Glutamatergic neuron (in vitro differentiated cells): ENCODE data around the gene TBC1D14. TPM values are rescaled to one million over a fixed set of nuclear protein-coding genes. Genes with fewer than 3 reads are reported as not detected.

Experiments
- DNase-seq: peaks from one replicate; pipeline ENCODE4 v3.0.0; 2022
- H3K27ac Mint-ChIP-seq: one replicate; pipeline ENCODE4 v1.8.0; 2020; ENCODE audit warnings: mild to moderate bottlenecking, mixed read lengths, inconsistent platforms; ENCODE audit not compliant: unreplicated experiment
- H3K27me3 Mint-ChIP-seq: one replicate; pipeline ENCODE4 v1.8.0; 2020; ENCODE audit warnings: mild to moderate bottlenecking, moderate library complexity, mixed read lengths, inconsistent platforms; ENCODE audit not compliant: unreplicated experiment
- H3K36me3 Mint-ChIP-seq: one replicate; pipeline ENCODE4 v1.8.0; 2020; ENCODE audit warnings: mild to moderate bottlenecking, mixed read lengths, inconsistent platforms; ENCODE audit not compliant: unreplicated experiment
- H3K4me1 Mint-ChIP-seq: one replicate; pipeline ENCODE4 v1.8.0; 2020; ENCODE audit warnings: mild to moderate bottlenecking, low read depth, mixed read lengths, inconsistent platforms; ENCODE audit not compliant: unreplicated experiment
- H3K4me3 Mint-ChIP-seq: one replicate; pipeline ENCODE4 v1.8.0; 2020; ENCODE audit warnings: mild to moderate bottlenecking, mixed read lengths, inconsistent platforms; ENCODE audit not compliant: unreplicated experiment
- H3K9me3 Mint-ChIP-seq: one replicate; pipeline ENCODE4 v1.8.0; 2020; ENCODE audit warnings: mild to moderate bottlenecking, moderate library complexity, mixed read lengths, inconsistent platforms; ENCODE audit not compliant: unreplicated experiment
- total RNA-seq: library from RNA; stranded (reverse); fragmentation: NEBNext Ultra II Directional; extraction: Animal tissue kit (Norgen Biotek cat#: 25700); gene quantifications from one replicate; pipeline ENCODE4 v1.2.1, GENCODE V29; 2021; ENCODE audit not compliant: unreplicated experiment
- TF ChIP-seq, protein P1 (sequence below): fragments of 200-600 bp; sonication (generic); IDR thresholded peaks from one replicate; pipeline ENCODE4 v1.5.0; 2021; ENCODE audit not compliant: partially characterized antibody, unreplicated experiment

Gene TBC1D14
- total RNA-seq, 1 donor from 2014 or later, result 82.2 TPM

DNA sequence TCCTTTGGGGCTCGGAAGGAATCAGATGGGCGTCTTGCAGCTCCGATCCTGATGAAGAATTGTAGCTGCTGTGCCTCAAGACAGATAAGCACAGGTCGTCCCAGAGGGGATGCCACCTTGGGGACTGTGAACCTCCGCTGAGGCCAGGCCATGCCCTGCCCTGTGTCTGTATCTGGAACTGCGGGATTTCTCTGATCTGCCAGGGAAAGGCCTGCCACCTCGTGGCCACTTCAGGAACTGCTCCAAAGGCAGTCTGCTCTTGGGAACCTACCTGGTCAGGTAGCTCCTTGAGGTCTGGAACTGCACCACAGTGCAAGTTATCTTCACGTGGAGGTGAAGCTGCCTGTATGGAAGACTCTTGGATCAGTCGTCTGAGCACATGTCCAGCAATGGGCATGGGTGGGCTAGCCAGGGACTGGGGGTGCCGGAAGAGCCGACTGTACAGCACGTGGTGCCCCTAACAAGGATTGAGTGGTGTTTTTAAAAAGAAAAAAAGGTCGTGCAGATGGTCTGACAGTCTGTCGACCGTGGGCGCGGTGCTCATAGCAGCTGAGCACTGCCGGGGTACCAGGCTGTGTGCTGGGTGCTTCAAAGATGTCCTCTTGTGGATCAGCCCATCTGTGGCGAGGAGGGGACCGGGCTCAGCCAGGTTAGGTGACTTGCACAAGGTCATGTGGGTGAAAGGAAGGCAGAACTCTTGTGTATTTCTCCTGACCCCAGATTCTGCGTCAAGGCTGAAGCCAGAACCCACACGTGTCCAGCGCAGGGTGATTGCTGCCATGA lies 161.3 kb downstream of the TBC1D14 start:
- peaks cover 5% of the 10 kb centered on the region for H3K27me3 Mint-ChIP-seq
- peaks cover 7% of the 10 kb centered on the region for H3K4me1 Mint-ChIP-seq
- H3K36me3 Mint-ChIP-seq, result no peaks in the 10 kb centered on the region
- H3K9me3 Mint-ChIP-seq, result peaks cover 5% of the 10 kb centered on the region
- H3K27ac Mint-ChIP-seq, result no peak overlapping the region
- peak; percentile 86 for DNase-seq
- TF ChIP-seq, protein P1, sequence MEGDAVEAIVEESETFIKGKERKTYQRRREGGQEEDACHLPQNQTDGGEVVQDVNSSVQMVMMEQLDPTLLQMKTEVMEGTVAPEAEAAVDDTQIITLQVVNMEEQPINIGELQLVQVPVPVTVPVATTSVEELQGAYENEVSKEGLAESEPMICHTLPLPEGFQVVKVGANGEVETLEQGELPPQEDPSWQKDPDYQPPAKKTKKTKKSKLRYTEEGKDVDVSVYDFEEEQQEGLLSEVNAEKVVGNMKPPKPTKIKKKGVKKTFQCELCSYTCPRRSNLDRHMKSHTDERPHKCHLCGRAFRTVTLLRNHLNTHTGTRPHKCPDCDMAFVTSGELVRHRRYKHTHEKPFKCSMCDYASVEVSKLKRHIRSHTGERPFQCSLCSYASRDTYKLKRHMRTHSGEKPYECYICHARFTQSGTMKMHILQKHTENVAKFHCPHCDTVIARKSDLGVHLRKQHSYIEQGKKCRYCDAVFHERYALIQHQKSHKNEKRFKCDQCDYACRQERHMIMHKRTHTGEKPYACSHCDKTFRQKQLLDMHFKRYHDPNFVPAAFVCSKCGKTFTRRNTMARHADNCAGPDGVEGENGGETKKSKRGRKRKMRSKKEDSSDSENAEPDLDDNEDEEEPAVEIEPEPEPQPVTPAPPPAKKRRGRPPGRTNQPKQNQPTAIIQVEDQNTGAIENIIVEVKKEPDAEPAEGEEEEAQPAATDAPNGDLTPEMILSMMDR, result peak; percentile 100
- peak overlapping the region; percentile 34 for H3K4me3 Mint-ChIP-seq

DNA sequence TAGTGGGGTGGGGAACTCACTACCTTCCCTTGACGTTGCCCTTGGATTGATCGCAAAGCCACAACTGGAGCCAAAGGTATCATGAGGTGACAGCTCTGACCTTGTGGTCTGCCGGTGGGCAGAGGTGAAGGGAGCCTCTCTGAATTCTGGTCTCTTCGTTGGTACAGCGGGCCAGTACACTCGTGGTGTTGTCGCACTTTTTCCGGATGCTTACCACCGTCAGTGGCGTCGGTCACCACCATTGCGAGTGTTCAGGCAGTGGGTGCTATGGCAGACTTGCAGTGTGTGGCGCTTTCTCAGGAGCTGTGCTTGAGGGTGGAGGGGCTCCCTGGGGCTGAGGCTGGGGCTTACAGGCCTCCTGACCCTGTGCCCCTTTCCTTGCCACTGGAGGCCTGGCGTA lies 163.4 kb downstream of the TBC1D14 start:
- TF ChIP-seq, protein P1, result no peak
- no peak overlapping the region for H3K27ac Mint-ChIP-seq
- peaks cover 5% of the 10 kb centered on the region for H3K4me1 Mint-ChIP-seq
- peaks cover 8% of the 10 kb centered on the region for H3K27me3 Mint-ChIP-seq
- H3K36me3 Mint-ChIP-seq, result no peaks in the 10 kb centered on the region
- DNase-seq, result no peak
- no peak overlapping the region for H3K4me3 Mint-ChIP-seq
- H3K9me3 Mint-ChIP-seq, result peaks cover 9% of the 10 kb centered on the region

DNA sequence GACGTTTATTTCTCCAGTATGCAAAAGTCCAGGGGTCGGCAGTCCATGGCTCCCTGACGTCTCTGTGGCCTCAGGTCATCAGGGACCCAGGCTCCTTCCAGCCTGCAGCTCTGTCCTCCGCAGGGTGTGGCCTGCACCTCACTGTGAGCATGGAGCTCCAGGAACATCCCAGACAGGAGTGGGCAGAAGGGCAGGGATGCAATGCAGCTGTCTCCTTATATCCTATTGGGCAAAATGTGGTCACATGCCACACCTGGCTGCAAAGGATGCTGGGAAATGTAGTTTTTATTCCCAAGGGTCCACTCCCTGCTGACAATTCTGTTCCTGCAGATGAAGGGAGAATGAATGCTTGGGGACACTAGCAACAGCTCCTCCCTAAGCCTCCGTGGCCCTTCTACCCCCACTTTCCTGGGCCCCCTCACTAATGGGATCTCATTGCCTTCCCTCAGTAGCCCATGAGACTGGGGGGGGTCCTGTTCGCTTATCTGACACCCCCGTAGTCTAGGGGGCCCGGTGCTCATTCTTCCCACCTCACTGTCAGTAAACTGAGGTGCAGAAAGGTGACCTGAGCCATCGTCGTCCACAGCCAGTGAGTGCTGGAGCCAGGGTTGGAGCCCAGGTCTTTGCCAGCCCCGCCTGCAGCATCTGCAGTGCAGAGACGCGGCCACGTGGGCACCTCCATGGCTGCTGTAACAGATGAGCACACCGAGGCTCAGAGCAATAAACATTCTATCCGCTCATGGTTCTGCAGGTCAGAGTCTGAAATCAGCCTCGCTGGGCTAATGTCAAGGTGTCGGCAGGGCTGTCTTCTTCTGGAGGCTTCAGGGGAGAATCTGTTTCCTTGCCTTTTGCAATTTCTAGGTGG lies 164.1 kb downstream of the TBC1D14 start:
- H3K4me3 Mint-ChIP-seq, result no peak overlapping the region
- peaks cover 6% of the 10 kb centered on the region for H3K9me3 Mint-ChIP-seq
- TF ChIP-seq, protein P1, result no peak
- H3K4me1 Mint-ChIP-seq, result peaks cover 5% of the 10 kb centered on the region
- no peak overlapping the region for H3K27ac Mint-ChIP-seq
- DNase-seq, result peak; percentile 76
- H3K36me3 Mint-ChIP-seq, result no peaks in the 10 kb centered on the region
- peaks cover 8% of the 10 kb centered on the region for H3K27me3 Mint-ChIP-seq

DNA sequence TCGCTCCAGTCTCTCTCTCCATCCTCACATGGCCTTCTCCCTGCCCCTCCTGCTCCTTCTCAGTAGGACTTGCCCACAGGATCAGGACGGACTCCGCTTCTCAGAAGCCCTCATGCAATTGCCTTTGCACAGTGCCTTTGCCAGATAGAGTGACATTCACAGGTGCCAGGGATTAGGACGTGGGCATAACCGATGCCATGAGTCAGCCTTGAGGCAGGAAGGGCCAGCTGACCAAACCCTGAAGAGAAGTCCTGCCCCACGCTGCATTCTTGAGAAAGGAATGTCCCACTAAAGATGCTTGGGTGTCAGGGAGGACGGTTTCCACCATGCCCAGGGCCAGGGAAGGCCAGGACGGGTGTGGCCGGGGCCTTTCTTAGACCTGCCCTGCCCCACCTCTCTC lies 164.8 kb downstream of the TBC1D14 start:
- Mint-ChIP-seq H3K4me3 (no peak overlapping the region), H3K4me1 (peaks cover 5% of the 10 kb centered on the region)
- DNase-seq, result no peak

More for the DNA sequence above, 164.8 kb downstream of the TBC1D14 start:
- Mint-ChIP-seq H3K27ac (no peak overlapping the region), H3K9me3 (peaks cover 5% of the 10 kb centered on the region), H3K27me3 (peaks cover 8% of the 10 kb centered on the region), H3K36me3 (no peaks in the 10 kb centered on the region)
- TF ChIP-seq, protein P1, result no peak
